Activated naive CD4-positive, alpha-beta T cell treated with anti-CD3 and anti-CD28 coated beads for 36 hours (primary cell): ENCODE results near the gene UBXN11. TPM values are rescaled to one million over a fixed set of nuclear protein-coding genes. Genes with fewer than 3 reads are reported as not detected.
"Not testable (repeated sequence)": the region's sequence is repeated elsewhere in the genome, so short reads cannot be mapped to it uniquely, and the experiment has no call there.

Experiments
- CTCF ChIA-PET: fragments of 350-600 bp; sonication (Branson Sonifier 250); formaldehyde crosslinking; loops from one replicate; lab custom pipeline; 2021; ENCODE audit warnings: antibody characterized with exemption; lab: Charles Lee
- DNase-seq: peaks from one replicate; pipeline ENCODE4 v3.0.0-alpha.2; 2020
- H3K27ac Mint-ChIP-seq: one replicate; pipeline ENCODE4 v1.8.0; 2021; ENCODE audit warnings: mild to moderate bottlenecking, mixed read lengths
- H3K27me3 Mint-ChIP-seq: one replicate; pipeline ENCODE4 v1.8.0; 2021; ENCODE audit warnings: low read depth, mixed read lengths
- H3K36me3 Mint-ChIP-seq: one replicate; pipeline ENCODE4 v1.8.0; 2021; ENCODE audit warnings: low read depth, mixed read lengths
- H3K4me1 Mint-ChIP-seq: one replicate; pipeline ENCODE4 v1.8.0; 2021; ENCODE audit warnings: low read depth, mixed read lengths
- H3K4me3 Mint-ChIP-seq: one replicate; pipeline ENCODE4 v1.8.0; 2021; ENCODE audit warnings: mild to moderate bottlenecking, moderate library complexity, mixed read lengths
- H3K9me3 Mint-ChIP-seq: one replicate; pipeline ENCODE4 v1.8.0; 2021; ENCODE audit warnings: mixed read lengths
- intact Hi-C: fragments of 100-400 bp; cut with micrococcal nuclease; formaldehyde crosslinking; loops from one replicate; pipeline ENCODE4 v1.15.1; 2023
- total RNA-seq, 2 experiments: library from RNA; stranded (reverse); gene quantifications; one replicate each; pipeline ENCODE4 v1.2.3, GENCODE V29; 2021

Gene UBXN11
- total RNA-seq, 2 experiments from 2014 or later = 26.4 to 26.9 TPM

DNA sequence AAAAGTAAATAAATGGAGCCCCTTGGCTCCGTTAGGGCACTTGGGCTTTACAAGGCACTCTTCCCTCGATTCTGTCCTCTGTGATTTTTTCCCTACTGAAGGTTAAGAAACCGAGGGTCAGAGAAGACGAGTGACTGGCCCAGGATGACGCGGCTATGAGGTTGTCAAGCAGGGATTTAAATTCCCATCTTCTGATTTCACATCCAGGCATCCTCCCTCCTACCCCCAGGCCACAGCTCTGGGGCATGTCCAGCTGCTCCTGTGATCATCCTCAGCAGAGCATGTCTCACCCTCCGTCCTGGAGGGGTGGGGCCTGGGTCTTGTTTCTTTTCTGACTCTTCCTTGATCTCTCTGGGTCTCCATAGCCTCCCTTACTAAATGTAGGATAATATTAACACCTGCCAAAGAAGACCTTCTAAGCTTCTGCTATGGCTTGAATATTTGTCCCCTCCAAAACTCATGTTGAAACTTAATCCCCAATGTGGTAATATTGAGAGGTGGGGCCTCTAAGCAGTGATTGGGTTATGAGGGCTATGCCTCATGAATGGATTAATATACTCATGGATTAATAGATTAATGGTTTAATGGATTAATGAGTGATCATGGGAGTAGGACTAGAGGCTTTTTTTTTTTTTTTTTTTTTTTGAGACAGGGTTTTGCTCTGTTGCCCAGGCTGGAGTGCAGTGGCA, 42.9 kb upstream of the UBXN11 start:
- Mint-ChIP-seq H3K27me3 (no peaks in the 10 kb centered on the region), H3K36me3 (no peaks in the 10 kb centered on the region), H3K4me3 (no peak overlapping the region), H3K9me3 (no peaks in the 10 kb centered on the region), H3K4me1 (no peaks in the 10 kb centered on the region), H3K27ac (no peak overlapping the region)
- CTCF ChIA-PET = no interaction called here
- DNase-seq = no peak
- intact Hi-C loops = no loop called here

DNA sequence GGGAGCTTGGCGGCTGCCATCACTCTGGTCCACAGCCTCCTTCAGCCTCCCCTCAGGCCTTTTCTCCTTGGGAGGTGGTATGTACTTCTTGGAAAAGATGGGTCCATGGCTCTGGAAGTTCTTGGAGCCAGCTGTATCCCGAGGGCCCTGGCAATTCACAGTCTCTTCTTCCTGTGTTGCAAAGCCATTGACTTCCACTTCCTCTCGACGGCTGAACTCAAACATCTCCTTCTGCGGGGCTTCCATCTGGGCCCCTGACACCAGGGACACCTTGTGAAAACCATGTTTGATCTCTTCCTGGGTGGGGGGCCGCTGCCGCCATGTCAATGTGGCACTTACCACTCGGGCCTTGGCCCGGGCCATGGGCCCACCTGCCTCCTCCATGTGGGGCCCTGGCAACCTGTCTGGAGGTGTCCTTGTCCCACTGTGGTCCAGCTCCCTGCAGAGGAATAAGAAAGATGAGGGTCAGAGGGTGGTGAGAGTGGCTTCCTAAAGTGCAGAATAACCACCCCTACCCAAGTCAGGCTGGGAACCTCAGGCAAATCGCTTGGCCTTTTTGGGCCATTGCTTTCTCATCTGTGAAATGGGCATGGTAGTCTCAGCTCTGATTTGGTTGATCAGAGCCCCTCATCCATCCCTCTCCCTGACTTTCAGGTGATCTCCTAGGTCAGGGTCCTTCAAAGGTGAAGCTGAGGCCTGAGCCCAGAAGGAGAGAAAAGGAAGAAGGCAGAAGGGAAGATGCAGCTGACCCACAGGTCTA, 40.0 kb upstream of the UBXN11 start:
- no peak overlapping the region for H3K27ac Mint-ChIP-seq
- CTCF ChIA-PET = interaction anchor here (0.7 to 2.4 kb wide), 3 partner anchors 18 to 71 kb away, joined by 3 to 5 read pairs (median 3); no protein-coding TSS in a partner anchor
- no peaks in the 10 kb centered on the region for H3K9me3 Mint-ChIP-seq
- intact Hi-C loops = no loop called here
- no peaks in the 10 kb centered on the region for H3K27me3 Mint-ChIP-seq
- H3K4me1 Mint-ChIP-seq = no peaks in the 10 kb centered on the region
- no peak overlapping the region for H3K4me3 Mint-ChIP-seq
- H3K36me3 Mint-ChIP-seq = no peaks in the 10 kb centered on the region
- no peak for DNase-seq

DNA sequence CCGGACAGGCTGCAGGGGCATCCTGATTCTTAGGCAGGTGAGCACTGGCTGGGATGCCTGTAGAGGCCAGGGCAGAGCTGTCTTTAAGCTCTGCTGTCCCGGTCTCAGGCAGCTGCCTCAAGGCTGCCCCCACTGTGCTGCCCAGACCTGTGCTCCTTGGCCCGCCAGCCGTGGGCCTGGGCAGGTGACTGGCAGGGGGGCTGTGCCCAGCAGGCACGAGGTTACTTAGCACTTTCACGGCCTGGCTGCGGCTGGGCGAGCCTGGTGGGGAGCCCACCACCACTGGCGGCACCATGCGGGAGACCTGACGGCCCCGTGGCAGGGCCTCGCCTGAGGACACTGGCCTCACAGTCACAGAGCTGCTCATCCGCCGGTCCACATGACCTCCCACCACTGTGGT, 39.3 kb upstream of the UBXN11 start:
- Mint-ChIP-seq H3K27me3 (no peaks in the 10 kb centered on the region), H3K27ac (no peak overlapping the region), H3K9me3 (no peaks in the 10 kb centered on the region), H3K36me3 (no peaks in the 10 kb centered on the region), H3K4me1 (no peaks in the 10 kb centered on the region), H3K4me3 (no peak overlapping the region)
- DNase-seq = no peak
- CTCF ChIA-PET = interaction anchor here (0.7 kb wide), 1 partner anchor 70 kb away, joined by 3 read pairs; no protein-coding TSS in a partner anchor
- intact Hi-C loops = no loop called here

DNA sequence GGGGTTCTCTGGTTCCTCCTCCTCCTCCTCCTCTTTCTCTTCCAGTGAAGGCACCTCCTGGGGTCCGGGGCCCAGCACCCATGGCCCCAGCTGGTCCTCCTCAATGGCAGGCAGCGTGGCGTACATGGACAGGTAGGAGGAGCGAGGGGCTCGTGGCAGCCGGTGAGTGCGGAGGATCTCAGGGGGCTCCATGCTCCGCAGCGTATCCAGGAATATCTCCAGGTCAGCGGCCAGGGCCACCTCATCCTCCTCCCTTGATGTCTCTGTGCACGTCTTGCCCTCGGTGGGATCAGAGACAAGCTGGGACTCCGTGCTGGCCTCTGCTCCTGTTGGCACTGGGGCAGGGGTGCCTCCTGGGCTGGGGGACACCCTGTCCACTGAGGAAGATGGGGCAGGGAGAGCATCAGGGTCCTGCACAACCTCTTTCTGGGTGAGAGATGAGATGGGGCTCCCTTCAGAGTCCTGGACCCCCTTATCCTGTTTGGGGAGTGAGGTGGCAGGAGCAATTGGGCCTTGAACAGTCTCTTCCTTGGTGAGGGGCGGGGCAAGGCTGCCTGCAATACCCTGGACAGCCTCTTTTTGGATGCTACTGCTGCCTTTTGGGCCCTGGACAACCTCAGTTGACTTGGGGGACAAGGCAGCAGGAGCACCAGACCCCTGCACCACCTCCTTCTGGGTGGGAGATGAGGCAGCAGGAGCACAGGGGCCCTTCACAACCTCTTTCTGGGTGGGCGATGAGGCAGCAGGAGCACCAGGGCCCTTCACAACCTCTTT, 37.9 kb upstream of the UBXN11 start:
- no peak for DNase-seq
- no peaks in the 10 kb centered on the region for H3K36me3 Mint-ChIP-seq
- no peak overlapping the region for H3K4me3 Mint-ChIP-seq
- CTCF ChIA-PET = no interaction called here
- intact Hi-C loops = no loop called here
- H3K4me1 Mint-ChIP-seq = no peaks in the 10 kb centered on the region
- no peaks in the 10 kb centered on the region for H3K27me3 Mint-ChIP-seq
- no peak overlapping the region for H3K27ac Mint-ChIP-seq
- H3K9me3 Mint-ChIP-seq = no peaks in the 10 kb centered on the region

DNA sequence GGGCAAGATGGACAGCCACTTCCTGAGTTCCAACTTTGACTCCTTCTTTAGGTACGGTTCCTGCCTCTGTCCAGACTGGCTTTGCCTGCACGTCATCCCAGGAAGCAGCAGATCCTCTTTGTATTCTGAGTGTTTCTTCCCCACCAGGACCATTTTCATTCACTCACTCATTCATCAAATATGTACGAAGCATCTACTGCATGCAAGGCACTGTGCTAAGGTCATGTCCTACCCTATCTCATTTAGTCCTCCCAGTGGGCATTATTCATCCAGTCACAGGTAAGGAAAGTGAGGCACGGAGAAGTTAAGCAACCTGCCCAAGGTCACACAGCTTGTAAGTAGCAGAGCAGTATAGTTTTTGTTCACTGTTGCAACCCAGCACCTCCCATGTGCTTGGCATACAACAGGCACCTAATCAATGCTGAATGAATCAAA, 33.6 kb upstream of the UBXN11 start:
- H3K9me3 Mint-ChIP-seq = no peaks in the 10 kb centered on the region
- H3K27me3 Mint-ChIP-seq = no peaks in the 10 kb centered on the region
- no peaks in the 10 kb centered on the region for H3K36me3 Mint-ChIP-seq
- peaks cover 2% of the 10 kb centered on the region for H3K4me1 Mint-ChIP-seq
- H3K27ac Mint-ChIP-seq = no peak overlapping the region
- H3K4me3 Mint-ChIP-seq = no peak overlapping the region
- intact Hi-C loops = no loop called here
- CTCF ChIA-PET = interaction anchor here (1.7 kb wide), 1 partner anchor 77 kb away, joined by 4 read pairs; no protein-coding TSS in a partner anchor
- DNase-seq = no peak

DNA sequence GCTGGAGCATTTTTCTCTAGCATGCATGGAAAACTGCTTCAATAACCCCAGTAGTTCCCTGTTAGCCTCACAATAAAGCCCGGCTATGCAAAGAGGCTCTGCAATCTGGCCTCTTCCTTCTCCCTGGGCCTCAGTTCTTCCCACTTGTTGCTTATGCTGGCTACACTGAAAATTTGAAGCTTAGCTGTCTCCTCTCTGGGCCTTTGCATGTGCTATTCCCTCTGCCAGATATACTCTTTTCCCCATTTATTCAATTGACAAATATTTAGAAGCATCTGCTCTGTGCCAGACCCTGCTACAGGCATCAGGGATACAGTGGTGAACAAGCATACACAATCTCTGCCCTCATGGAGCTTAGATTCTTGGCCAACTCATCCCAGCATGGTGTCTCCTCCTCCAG, 32.2 kb upstream of the UBXN11 start:
- Mint-ChIP-seq H3K27me3 (no peaks in the 10 kb centered on the region), H3K36me3 (no peaks in the 10 kb centered on the region), H3K4me1 (peaks cover 2% of the 10 kb centered on the region), H3K27ac (no peak overlapping the region), H3K9me3 (no peaks in the 10 kb centered on the region), H3K4me3 (no peak overlapping the region)
- CTCF ChIA-PET = interaction anchor here (0.6 to 1.7 kb wide), 4 partner anchors 25 to 81 kb away, joined by 3 to 5 read pairs (median 4); no protein-coding TSS in a partner anchor
- intact Hi-C loops = no loop called here
- DNase-seq = no peak

DNA sequence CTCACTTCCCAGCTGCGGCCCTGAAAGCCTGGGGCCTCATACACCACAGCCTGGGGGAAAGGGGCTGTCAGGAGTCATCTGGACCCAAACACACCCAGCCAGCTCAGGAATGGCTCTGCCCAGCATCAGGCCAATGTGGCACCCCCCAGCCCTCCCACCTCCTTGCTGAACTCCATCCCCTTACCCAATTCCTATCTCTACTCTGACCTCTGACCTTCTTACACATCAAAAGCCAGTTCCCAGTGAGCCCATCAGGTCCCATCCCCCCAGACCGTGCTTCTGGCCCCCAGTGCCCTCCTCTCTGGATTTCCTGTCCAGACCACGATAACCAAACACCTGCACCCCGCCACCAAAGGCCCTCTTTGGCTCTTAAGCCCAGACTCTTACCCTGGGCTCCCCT, 31.2 kb upstream of the UBXN11 start:
- intact Hi-C loops = loop anchor here (2.0 kb wide), 1 partner anchor 21 kb away; no protein-coding TSS in a partner anchor
- H3K4me3 Mint-ChIP-seq = no peak overlapping the region
- no peaks in the 10 kb centered on the region for H3K9me3 Mint-ChIP-seq
- CTCF ChIA-PET = interaction anchor here (0.6 to 1.4 kb wide), 3 partner anchors 27 to 107 kb away, joined by 3 to 4 read pairs (median 4); no protein-coding TSS in a partner anchor
- no peak overlapping the region for H3K27ac Mint-ChIP-seq
- H3K27me3 Mint-ChIP-seq = no peaks in the 10 kb centered on the region
- no peak for DNase-seq
- no peaks in the 10 kb centered on the region for H3K36me3 Mint-ChIP-seq
- peaks cover 2% of the 10 kb centered on the region for H3K4me1 Mint-ChIP-seq

DNA sequence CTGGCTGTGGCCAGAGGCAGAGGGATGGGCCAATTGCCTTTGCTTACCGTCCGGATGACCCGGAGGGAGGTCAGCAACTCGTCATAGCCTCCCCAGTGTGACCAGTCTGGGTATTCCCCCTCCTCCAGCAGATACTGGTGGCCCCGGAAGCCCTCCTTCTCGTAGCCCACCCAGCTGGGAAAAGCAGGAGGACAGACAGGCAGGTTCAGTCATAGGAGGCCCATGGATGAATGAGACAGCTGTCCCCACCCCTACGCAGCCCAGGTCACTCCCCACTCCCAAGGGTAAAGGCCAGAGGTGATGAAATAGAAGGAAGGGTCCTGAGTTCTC, 30.7 kb upstream of the UBXN11 start:
- Mint-ChIP-seq H3K4me3 (no peak overlapping the region), H3K36me3 (no peaks in the 10 kb centered on the region), H3K4me1 (peaks cover 2% of the 10 kb centered on the region), H3K27me3 (no peaks in the 10 kb centered on the region), H3K9me3 (no peaks in the 10 kb centered on the region), H3K27ac (no peak overlapping the region)
- intact Hi-C loops = loop anchor here (2.0 kb wide), 1 partner anchor 22 kb away; no protein-coding TSS in a partner anchor
- DNase-seq = no peak
- CTCF ChIA-PET = interaction anchor here (1.3 to 1.4 kb wide), 2 partner anchors 27 to 82 kb away, joined by 3 to 4 read pairs; no protein-coding TSS in a partner anchor

DNA sequence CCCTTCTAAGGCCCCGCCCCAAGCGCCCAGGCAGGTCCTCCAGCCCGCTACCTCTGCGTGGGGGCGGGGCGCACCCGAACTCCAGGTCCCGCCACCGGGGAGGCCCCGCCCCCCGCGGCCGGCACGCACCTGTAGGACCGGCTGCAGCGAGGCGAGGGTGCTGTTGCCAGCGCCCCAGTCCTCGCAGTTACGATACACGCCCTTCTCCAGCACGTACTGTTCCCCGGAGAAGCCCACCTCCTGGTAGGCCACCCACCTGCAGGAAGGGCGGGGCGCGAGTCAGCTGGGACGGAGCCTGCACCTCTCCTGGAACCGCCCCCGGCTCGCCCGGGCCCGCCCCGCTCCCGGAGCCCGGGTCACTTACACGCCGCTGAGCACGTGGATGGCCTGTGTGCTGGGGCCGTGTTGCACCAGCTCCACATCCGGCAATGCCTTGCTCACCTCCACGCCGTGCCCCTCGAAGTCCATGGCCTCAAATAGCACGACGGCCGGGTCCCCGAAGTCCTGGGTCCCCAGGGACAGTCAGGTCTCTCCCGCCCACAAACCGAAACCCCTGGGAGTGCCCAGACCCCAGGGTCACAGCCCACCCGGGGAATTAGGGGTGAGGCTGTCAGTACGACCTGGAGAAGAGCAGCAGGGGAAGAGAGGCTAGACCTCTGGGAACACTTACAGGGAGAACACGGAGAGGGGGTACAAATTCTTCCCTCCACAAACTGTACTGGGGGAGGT, 30.2 kb upstream of the UBXN11 start:
- H3K27ac Mint-ChIP-seq = no peak overlapping the region
- H3K4me3 Mint-ChIP-seq = peak overlapping the region; percentile 82
- intact Hi-C loops = loop anchor here (2.0 kb wide), 1 partner anchor 22 kb away; no protein-coding TSS in a partner anchor
- DNase-seq = peak; percentile 78
- H3K4me1 Mint-ChIP-seq = peaks cover 2% of the 10 kb centered on the region
- no peaks in the 10 kb centered on the region for H3K9me3 Mint-ChIP-seq
- CTCF ChIA-PET = interaction anchor here (1.7 kb wide), 1 partner anchor 81 kb away, joined by 4 read pairs; no protein-coding TSS in a partner anchor
- H3K27me3 Mint-ChIP-seq = no peaks in the 10 kb centered on the region
- H3K36me3 Mint-ChIP-seq = no peaks in the 10 kb centered on the region

DNA sequence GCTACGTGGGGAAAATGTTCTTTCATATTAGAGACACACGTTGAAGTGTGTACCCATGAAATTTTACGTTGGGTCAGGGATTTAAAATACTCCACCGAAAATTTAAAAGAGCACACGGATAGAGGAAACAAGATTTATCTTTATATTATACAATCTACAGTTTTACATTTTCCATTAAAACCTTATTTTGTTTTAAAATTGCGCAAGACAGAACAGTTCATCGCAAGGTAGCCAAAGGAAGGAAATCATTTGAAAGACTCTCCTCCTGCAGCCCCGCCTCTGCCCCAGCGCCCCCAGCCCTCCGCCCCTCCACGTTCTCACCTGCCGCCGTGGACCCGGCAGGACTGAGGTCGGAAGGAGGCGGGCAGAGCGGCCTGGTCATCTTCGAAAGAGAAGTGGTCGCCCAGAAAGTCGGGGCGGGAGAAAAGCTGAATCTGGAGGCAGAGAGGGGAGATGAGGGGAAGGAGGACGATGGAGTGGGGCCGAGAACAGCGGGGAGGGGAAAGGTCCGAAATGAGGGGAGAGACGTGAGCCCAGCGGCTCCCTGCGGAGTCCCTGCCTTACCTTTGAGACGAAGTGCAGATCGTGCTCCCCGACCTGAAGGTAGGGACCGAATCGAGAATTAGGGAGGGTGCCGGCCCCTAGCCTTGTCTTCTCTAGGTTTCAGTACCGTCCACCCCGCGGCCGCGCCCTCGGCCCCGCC, 29.5 kb upstream of the UBXN11 start:
- Mint-ChIP-seq H3K9me3 (no peaks in the 10 kb centered on the region), H3K27ac (no peak overlapping the region)
- intact Hi-C loops = loop anchor here (2.0 kb wide), 1 partner anchor 23 kb away; no protein-coding TSS in a partner anchor

DNA sequence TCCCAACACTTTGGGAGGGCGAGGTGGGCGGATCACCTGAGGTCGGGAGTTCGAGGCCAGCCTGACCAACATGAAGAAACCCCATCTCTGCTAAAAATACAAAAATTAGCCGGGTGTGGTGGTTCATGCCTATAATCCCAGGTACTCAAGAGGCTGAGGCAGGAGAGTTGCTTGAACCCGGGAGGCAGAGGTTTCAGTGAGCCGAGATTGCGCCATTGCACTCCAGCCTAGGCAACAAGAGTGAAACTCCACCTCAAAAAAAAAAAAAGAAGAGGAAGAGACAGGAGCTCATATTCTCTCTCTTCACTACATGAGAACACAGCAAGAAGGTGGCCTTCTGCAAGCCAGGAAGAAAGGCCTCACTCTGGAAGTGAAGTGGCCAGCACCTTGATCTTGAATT, 26.9 kb upstream of the UBXN11 start:
- intact Hi-C loops, H3K4me1 Mint-ChIP-seq, H3K27ac Mint-ChIP-seq, H3K36me3 Mint-ChIP-seq, H3K9me3 Mint-ChIP-seq, H3K27me3 Mint-ChIP-seq, DNase-seq, H3K4me3 Mint-ChIP-seq: not testable (repeated sequence)
- CTCF ChIA-PET = interaction anchor here (0.6 to 1.2 kb wide), 3 partner anchors 8 to 41 kb away, joined by 3 to 5 read pairs (median 3); no protein-coding TSS in a partner anchor

More for the DNA sequence above, 29.5 kb upstream of the UBXN11 start:
- CTCF ChIA-PET = interaction anchor here (1.7 kb wide), 1 partner anchor 81 kb away, joined by 4 read pairs; no protein-coding TSS in a partner anchor
- H3K27me3 Mint-ChIP-seq = no peaks in the 10 kb centered on the region
- H3K36me3 Mint-ChIP-seq = no peaks in the 10 kb centered on the region
- no peak for DNase-seq
- peak overlapping the region; percentile 82 for H3K4me3 Mint-ChIP-seq
- peaks cover 2% of the 10 kb centered on the region for H3K4me1 Mint-ChIP-seq
